GM19438 (cell line): Measurements from ENCODE around the gene LSMEM2.

Experiments
- ATAC-seq: cut with Tn5 transposase; IDR thresholded peaks from one replicate; pipeline ENCODE4 v1.9.1; 2021; ENCODE audit warnings: low read depth; ENCODE audit not compliant: unreplicated experiment

LSMEM2 gene

DNA sequence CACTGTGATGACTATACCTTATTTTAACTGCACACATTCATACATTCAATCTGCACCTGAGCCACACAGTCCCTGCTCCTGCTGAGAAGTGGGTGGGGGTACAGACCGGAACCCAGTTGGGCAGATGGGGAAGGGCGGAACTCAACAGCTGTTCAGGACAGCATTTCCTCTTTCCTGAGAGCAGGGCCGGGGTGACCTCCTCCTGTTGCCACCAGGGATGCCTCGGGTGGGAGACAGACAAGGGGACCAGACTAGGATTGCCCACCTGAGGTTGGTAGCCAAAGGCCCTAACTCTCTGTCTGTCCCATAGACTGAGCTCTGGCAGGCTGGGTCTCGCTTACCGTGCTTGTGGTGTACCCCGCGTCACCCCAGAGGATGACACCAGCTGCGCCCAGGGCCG lies 39.7 kb downstream of the LSMEM2 start:
- no peak for ATAC-seq

DNA sequence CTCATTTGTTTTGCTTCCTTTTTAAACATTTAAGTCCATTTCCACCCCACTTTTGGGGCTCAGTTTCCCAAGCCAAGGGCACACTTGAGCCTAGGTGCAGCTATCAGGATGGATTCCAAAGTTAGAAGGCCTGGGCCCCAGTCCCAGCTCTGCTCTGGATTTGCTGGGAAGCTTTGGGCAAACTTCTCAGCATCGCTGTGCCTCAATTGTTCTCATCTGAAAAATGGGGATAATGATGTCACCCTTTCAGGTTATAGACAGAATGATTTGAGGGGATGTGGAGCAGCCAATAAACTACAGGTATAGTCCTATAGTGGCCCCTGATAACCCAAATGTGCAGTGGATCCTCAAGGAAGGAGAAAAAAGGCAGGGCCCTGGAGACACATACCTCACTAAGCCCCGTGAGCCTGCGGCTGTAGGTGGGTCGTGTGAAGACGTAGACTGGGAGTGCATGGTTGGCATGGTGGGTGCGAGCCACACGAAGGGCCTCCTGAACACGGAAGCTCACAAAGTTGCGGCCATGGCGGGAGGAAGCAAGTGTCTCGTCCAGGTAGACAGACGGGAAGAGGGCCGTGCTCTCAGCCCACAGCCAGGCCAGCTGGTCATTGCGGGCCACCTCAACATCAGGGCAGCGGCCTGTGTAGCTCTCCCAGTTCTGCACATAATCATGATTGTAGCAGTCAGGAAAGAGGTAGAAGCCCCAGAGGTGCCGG lies 40.5 kb downstream of the LSMEM2 start:
- ATAC-seq: no peak

DNA sequence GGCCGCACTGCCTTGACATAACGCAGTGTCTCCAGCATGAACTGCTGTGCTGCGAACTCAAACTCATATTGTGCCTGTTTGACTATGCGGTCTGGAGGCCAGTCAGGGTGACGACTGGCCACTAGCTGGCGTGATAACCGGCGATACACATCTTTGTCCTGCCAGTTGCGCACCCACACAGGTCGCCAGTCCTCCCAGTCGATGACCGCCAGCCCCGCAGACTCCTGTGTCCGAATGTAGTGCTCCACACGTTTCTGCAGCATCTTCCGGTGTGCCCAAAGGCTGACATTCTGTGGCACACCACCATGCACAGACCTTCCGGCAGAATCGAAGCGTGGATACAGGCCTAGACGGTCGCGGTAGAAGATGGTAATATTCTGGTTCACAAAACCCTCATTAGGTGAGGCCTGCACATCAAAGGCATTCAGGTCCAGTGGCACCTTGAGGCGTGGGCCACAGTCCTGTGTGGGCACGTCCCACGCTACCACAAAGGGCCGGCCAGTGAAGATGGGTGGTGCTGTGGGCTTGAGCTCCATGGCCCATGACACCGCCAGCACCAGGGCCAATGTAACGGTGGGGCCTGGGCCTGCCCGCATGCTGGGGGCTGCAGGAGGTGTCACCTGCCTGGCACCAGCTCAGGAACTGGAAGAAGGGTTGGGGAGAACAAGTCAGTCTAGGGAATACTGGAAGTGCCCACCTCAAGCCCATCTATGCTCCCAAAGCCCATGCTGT lies 41.2 kb downstream of the LSMEM2 start:
- no peak for ATAC-seq

DNA sequence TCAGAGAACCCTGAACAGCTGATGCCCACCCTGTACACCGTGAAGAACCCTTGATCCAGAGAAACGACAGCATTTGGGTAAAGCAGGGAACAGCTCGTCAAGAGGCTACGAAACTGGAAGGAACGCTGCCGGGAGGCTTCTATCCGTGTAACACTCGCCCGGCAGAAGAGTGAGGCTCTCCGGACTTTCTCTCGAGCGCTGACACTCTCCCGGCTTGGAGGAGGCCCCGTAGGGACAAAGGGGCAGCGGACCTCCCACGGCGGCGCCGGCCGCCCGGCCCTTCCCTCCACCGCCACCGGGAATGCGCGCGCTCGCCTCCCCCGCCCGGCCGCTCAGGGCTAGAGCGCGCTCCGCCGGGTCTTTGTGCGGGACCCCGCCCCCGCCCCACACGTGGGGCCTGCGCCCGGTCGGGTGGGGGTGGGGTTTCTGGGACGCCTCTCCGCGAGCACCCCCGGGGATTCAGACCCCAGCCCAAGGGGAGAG lies 42.0 kb downstream of the LSMEM2 start:
- ATAC-seq: peak; percentile 48

DNA sequence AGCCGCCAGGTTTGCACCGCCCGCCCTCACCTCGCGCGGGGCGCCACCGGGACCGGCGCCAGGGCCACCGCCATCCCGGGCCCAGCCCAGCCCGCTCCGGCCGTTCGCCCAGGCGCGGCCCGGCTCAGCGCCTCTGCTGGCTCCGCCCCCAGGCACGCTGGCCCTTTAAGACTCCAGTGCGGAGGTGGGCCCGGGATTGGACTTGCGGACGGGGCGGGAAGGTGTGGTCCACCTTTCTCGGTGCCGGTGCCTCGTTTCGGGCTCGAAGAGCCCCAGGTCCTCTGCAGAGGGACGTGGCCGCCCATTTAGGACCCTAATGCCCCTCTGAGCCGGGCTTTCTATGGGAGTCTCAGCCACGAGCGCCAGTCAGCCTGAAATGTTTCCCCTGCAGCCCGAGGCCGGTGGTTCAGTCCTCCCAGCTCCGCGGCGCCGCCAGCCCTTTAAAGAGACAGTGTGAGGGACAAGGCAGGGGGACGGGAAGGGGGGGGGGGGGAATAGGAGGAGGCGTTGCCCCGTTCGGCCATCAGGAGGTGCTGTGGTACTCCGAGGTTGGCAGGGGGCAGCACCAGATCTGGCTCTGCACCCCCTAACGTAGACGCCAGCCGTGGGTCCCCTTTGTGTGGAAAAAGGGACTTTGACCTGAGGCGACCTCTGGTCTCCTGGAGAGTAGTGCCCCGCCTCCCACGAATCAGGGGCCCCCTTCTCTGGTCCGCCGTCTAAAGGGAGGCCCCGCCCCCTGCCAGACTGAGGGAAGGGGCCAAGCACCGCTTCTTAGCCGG lies 42.6 kb downstream of the LSMEM2 start:
- peak; percentile 86 for ATAC-seq

DNA sequence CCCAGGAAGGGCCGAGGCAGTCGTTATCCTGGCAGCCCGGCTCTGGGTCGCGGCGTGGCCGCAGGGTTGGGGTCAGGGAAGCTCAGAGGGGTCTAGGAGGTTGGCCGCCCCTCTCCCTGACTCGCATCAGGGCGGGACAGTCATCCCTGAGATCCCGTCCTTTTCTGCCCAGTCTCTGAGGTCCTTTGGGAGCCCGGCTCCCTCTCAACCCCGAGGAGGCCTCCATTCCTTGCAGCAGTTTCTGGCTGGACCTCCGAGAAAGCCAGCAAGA lies 43.2 kb downstream of the LSMEM2 start:
- no peak for ATAC-seq

DNA sequence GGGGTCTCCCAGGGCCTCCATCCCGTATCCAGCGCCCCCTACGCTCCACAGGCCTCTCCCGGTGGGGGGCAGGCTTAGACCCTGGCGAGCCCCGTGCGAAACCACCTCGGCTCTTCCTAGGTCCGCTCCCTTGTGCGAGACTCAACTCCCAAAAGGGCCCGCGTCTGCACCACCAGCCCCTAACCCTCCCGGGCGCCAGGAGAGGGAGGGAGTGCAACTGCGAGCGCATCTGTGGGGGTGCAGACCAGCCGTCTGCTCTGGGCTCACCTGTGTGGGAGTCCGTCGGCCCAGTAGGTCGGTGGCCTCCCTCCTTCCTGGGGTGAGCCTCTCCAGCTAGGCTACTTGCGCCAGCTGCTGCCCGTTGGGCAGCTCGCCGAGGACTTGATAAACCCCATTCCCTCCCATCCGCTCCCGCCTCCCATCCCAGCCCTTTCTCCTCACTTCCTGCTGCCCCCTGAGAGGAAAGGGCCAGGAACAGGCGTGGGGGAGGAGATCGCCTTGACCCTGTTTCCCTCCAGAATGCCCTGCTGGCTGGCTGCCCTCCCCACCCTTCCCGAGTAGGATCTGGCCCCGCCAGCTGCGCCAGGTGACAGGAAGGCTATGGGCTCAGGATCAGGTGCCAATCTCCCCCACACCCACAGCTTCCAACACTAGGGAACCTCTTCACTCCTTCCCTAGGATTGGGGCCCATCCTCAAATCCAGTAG lies 43.7 kb downstream of the LSMEM2 start, which contains the start of gene HYAL2:
Gene HYAL2, minus strand, starts transcription at position 360 of the 706 bp plus-strand sequence. CDS start 2,256 bp downstream, outside the sequence.
- no peak for ATAC-seq

DNA sequence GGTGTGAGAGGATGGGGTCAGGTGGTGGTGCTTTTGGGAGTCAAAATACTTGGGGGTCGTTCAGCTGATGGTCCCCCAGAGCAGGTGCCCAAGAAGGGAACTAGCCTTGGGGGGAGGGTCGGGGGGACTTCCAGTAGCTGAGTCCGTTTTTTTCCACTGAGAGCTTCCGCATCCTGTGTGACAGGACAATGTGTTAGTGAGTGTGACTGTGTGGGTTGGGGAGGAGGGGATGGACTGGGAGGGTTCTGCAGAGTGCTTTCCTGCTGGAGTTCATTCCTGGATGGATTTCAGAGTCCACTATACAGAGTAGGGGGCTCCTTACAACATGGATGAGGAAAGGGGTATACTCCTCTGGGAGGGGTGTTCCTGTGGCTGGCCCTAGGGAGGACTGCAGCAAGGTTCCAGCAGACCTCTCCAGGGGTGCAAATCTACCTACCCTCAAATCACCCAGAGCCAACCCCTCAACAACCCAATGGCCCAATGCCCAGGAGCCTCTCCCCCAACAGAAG lies 44.3 kb downstream of the LSMEM2 start:
- ATAC-seq: no peak

DNA sequence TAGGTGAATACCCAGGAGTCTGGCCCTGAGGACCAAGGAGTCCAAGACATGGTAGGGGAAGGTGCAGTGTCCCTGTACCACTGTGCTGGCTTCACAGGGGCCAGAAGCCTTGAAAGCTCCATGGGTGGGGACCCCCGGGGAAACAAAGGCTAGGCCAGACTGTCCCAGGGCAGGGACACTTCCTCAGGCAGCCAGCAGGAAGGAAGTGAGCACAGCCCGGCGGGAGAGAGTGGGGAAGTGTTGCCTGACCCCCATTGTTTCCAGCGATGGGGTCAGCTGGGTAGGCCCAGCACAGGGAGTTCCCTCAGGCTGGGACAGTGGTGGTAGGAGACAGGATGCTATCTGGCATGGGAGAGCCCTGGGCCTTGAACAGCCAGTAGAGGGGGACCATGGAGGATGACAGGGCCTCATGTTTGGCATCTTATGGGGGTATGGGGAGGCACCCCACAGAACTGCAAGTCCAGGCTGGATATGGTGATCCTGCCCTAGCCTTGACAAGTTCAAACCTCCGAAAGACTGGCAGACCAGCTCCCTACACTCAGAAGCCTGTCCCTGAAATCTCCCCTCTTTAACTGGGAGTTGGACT lies 44.8 kb downstream of the LSMEM2 start:
- ATAC-seq: no peak

DNA sequence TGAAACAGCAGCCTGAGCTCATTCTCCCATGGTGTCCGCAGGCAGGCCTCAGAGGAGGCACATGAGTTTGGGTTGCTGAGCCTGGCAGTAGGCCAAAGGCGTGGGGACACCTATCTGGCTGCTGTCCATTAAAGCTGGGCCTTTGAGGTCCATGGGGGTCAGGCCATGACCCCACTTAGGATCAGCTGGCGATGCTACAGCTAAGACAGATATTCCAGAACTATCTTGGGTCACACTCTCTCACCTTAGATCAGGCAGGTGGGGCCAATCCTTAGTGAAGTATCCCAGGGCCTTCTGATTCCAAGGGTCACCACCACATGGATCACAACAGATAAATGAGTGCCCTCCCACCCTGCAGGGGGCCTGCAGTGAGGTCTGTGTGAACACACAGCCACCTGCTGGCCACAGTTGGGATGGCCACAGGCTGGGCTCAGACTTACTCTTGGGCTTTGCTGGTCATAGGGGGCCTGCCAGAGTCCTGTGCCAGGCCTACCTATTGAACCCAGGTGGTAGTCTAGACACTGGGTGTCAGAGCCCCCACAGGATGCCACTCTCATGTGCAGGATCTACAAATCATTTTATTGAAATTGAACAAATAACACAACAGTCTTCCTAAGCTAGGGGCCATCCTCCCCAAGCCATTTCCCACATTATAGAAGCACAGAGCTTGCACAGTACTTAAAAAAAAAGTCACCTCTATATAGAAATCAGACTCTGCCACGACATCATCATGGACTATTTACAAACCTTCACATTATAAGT lies 45.6 kb downstream of the LSMEM2 start:
- no peak for ATAC-seq

DNA sequence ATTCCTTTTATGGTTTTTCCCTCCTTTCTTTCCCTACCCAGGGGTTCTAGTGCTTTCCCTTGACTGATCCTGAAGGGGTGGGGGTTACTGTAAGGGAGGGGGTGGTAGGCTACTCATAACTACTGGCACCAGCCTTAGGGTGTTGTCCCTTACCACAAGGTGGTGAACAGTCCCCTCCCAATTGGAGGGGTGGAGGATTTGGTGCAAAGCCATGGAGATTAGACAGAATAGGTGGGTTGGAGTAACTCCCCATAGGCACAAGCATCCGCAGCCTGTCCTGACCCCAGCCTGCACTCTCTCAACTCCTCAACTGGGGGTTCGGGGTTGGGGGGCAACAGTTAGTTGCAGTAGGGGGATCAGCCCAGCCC lies 46.2 kb downstream of the LSMEM2 start:
- no peak for ATAC-seq

DNA sequence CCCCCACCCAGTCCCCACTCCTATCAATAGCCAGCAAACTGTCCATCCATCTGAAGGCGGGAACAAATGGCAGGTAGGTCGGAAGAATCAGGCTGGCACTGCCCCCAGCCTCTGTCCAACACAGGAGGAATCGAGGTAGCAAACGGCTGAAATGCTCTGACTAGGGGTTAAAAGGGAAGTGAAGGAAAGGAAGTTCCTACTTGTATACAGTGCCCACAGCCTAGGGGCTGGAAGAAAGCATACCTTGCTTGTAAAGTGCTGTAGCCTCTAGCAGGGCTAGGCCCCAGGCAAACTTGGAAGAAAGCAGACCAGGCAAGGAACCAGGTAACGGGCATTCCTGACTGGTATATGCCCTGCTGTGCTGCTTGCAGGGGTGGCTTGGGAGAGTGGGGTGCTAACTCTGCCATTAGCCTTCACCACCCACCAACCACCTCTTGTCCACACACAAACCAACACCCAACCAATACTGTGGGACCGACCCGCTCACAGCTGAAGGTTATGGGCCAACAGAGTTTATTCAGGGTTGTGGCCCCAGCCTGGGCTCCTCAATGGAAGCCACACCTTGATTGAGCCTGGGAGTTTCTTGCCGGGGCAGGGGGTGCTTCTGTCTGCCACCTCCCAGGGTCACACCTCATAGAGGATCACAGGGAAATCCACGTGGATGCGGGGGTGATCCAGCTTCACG lies 46.8 kb downstream of the LSMEM2 start:
- ATAC-seq: no peak

DNA sequence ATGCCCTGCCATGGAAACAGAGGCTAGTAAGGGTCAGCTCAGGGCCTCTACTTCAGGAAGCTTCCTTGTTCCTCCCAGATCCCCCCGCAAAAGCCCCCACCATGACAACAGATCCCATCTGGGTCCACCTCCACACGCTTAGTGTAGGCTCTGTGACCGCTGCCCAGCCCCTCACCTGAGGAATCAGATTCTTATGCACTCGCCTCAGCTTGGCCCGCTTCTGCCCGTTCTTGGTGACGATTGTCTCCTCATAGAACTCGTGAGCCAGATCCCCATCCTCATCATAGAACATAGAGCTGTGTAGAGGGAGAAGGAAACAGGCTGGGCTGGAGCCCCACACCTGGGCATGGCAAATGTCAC lies 47.3 kb downstream of the LSMEM2 start:
- no peak for ATAC-seq

DNA sequence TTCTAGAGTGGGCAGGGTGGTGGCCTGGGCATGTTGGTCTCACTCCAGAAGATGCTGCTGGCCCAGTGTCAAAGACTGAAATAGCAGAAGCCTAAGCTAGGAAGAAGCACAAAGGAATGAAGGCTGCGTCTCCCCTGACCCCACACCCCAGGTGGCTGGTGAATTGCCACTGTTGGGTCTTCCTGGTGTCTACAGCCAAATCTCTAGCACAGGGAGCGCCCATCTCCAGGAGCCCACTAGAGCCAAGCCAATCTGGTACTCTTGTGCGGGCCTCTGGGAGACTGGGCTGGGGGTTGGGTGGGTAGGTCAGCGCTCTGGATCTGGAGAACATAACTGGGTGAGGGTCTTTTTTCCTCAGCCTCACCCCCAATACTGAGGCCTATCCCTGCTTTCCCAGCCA lies 48.2 kb downstream of the LSMEM2 start:
- no peak for ATAC-seq

DNA sequence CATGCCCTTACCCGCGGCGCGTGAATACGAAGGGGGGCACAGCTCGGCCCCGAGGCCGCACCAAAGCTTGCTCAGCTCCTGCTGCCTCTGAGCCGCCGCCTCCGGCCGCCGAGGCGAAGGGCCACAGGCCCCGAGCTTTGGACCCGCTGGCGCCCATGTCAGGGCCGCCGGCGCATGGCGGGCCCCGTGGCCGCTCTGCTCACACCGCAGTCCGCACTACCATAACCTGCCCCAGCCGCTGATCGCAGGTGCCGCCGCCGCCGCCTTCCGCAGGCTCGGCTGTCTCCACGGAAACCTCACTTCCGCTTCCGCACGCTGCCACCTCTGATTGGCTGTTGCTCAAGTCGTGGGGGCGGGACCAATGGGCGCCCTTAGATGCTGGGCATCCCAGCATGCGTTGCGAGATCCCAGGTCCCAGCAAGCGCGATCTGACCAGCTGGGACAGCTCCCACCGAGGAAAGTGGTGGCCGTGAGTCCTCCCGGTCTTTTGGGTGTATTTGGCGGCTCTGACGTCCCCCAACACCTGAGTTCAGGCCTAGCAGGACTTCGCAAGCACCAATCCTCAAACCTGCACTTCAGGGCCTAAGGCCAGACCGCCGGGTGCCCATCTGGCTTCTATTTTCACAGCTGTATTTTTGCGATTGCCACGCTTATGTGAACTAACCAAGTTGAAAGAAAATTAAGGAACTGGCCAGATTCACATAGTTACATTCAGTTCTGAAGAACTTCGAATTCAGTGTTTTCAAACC lies 49.2 kb downstream of the LSMEM2 start, which contains the start of gene TUSC2:
Gene TUSC2, minus strand, starts transcription at position 281 of the 749 bp plus-strand sequence. Its CDS starts 124 bp downstream, at position 157.
- peak; percentile 84 for ATAC-seq

DNA sequence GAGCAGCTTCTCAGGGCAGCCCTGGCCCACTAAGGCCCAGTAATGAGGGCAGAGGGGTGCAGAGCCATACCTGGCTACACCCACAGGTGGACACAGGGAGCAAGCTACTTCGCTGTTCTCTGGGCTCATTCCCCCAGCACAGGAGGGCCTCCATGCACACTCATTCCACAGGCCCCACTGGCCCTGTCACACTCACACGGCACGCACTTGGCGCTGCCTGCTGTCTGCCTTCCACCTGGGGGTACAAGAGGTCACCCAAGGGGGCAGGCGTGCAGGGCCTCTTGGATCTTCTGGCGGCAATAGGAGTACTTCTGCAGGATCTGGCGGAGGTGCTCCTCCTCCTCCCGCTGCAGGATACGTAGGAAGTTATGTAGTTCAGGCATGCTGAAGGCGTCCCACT lies 51.4 kb downstream of the LSMEM2 start:
- ATAC-seq: no peak

DNA sequence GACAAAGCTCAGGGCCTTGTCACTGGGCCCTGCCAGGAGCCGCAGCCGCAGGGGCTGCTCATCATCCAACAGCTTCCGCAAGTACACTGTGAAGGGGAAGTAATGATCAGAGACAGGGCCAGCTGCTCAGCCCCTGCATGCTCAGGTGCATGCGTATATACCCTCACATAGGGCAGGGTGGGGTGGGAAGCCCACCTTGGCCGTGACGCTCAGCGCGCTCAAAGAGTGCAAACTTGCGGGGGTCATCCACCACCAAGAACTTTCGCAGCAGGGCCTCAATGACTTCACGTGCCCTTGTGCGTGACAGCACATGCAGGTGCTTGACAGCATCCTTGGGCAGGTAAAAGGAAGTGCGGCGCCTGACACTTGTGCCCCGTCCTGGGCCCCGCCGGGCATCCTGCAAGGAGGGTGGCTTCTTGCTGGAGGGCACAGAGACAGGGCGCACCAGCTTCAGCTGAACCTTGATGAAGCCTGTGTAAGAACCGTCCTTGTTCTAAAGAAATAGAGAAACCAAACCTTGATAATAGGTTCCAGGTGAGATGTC lies 52.5 kb downstream of the LSMEM2 start:
- no peak for ATAC-seq

DNA sequence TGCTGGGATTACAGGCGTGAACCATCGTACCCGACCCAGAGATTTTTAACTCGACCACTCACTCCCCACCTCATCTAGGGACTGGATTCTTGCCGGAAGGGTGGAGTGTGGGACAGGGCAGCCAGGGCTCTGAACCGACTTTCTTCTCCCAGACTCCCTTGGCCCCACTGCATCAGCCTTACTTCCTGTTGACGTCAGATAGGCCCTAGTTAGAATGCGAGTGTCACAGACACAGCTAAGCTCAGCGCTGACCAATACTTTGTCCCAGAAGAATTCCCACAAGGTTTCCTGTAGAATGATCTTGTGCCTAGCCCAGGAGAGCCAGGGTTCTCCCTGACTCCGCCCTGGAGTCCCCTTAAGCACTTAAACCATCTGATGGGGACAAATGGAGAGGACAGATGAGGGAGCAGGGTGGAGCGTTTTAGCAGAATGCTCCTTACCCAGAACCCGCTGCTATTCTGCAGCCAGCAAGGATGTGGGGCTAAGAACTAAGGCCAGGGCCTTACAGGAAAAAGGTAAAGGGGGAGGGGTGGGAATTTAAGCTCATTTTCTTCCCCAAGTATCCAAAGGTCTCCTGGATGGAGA lies 54.9 kb downstream of the LSMEM2 start:
- no peak for ATAC-seq
